GM12891 (cell line): ENCODE data around the gene ECE2. TPM values are rescaled to one million over a fixed set of nuclear protein-coding genes. Genes with fewer than 3 reads are reported as not detected.

Source experiments
- DNase-seq: peaks from one replicate; pipeline ENCODE4 v3.0.0; 2011; ENCODE audit warnings: low spot score; ENCODE audit not compliant: insufficient read length
- FAIRE-seq: peaks from 2 replicates; lab custom pipeline; 2011; peaks lifted over from hg19 to GRCh38; lab: Jason Lieb, UNC
- PAX5 ChIP-seq: IDR thresholded peaks from 2 replicates; pipeline ENCODE4 v1.6.1; 2011; ENCODE audit warnings: low read length, moderate library complexity, mild to moderate bottlenecking; ENCODE audit not compliant: insufficient read depth, severe bottlenecking
- POLR2A ChIP-seq: IDR thresholded peaks from 2 replicates; pipeline ENCODE4 v1.6.1; 2011; ENCODE audit warnings: low read depth, low read length, control low read depth
- POLR2AphosphoS5 ChIP-seq: IDR thresholded peaks from 2 replicates; pipeline ENCODE4 v1.6.1; 2011; ENCODE audit warnings: low read depth, low read length, control low read depth
- POU2F2 ChIP-seq: IDR thresholded peaks from 2 replicates; pipeline ENCODE4 v1.6.1; 2011; ENCODE audit warnings: low read depth, mild to moderate bottlenecking, control low read depth, low read length, moderate library complexity
- SPI1 ChIP-seq: IDR thresholded peaks from 2 replicates; pipeline ENCODE4 v1.6.1; 2011; ENCODE audit warnings: low read depth, low read length, control low read depth
- TAF1 ChIP-seq: IDR thresholded peaks from 2 replicates; pipeline ENCODE4 v1.6.1; 2011; ENCODE audit warnings: low read depth, low read length, control low read depth
- polyA plus RNA-seq: library from polyadenylated mRNA; unstranded; fragments of >200 nt; gene quantifications from one replicate; pipeline ENCODE4 v1.2.1, GENCODE V29; 2012; ENCODE audit warnings: low read depth, missing spikeins, inconsistent platforms; ENCODE audit not compliant: missing spikeins

The ECE2 gene
- polyA plus RNA-seq, result not detected

GRCh38 chr3:184275961-184276910, at the start of gene ECE2:
TSS of gene ECE2 (plus strand) at chr3:184276022. CDS start at chr3:184276154, 132 bp downstream.
- DNase-seq (no peak), FAIRE-seq (no peak)
- TF ChIP-seq TAF1 (no peak), SPI1 (no peak), PAX5 (no peak), POLR2A (no peak), POU2F2 (no peak)

DNA sequence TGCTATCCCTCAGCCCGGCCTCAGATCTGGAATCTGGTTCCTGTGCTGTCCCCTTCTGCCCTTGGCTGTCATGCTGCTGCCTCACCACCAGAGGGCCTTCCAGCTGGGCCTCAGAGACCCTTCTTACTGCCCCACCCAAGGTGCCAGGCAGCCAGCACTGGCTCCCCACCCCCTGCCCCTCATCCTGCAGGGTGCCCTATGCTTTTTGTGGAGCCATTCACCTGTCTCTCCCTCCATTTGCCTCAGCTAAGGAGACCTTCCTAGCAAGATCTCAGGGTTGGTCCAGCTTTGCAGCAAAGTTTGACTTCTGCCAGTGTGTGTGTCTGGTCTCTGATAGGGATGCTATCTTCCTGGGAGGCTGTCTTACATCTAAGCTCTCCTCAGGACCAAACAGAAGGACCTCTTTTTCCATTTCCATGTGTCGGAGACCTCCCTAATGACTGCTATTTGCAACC, 48.3 kb upstream of the ECE2 start:
- FAIRE-seq, result peak; percentile 67
- peak; percentile 68 for DNase-seq
- TF ChIP-seq SPI1 (no peak), POLR2AphosphoS5 (no peak), PAX5 (no peak), POU2F2 (no peak), POLR2A (no peak), TAF1 (no peak)

DNA sequence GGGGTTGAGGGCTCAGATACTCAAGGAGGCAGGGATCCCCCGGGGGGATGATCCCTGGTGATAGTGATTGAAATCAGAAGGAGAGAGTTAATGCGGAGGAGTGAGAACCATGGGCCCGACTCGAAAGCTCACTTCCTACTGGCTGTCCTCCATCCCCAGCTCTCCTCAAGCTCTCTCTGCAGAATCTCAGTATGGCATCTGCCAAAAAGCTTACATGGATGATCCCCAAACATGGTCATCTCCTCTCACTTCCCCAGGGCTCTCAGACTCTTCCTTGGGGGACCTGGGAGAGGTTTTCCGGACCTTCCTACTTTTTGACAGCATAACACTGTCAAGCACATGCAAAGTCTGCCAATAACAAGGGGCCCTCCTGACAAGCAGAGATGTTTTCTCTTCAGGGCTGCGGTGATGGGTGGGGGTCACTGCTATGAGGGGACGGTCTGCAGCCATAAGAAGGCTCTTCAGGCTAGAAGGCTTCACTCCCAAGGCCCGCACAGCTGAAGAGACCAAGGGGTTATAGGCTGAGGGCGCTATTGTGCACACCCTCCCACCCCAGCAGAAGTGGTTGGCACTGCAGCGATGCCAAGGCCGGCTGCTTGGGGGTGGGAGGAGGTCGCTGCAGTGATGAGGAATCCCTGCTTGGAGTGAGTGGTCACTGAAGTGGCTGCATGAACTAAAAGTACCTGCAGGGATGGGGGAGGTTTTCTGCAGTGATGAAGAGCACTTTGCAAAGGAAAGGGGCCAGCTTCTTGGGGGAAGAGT, 47.3 kb upstream of the ECE2 start:
- TF ChIP-seq POU2F2 (no peak), TAF1 (no peak), POLR2AphosphoS5 (no peak), POLR2A (no peak), SPI1 (no peak), PAX5 (no peak)
- no peak for DNase-seq
- no peak for FAIRE-seq

- FAIRE-seq (peak; percentile 85), DNase-seq (peak; percentile 96)
- no peak for TF ChIP-seq TAF1
- TF ChIP-seq POLR2AphosphoS5, result no peak
- TF ChIP-seq POU2F2, result no peak
- no peak for TF ChIP-seq SPI1
Observed at GRCh38 chr3:184229394-184230080, 46.3 kb upstream of the ECE2 start, which contains the start of gene VWA5B2. TSS of gene VWA5B2 (plus strand) at chr3:184229585. CDS start at chr3:184230529, 944 bp downstream.

- TF ChIP-seq POLR2A (no peak), PAX5 (no peak), POU2F2 (no peak), SPI1 (no peak), TAF1 (no peak), POLR2AphosphoS5 (no peak)
- FAIRE-seq, result no peak
- no peak for DNase-seq
Observed at GRCh38 chr3:184230081-184230602, 45.7 kb upstream of the ECE2 start.

- TF ChIP-seq SPI1, result no peak
- TF ChIP-seq POU2F2, result no peak
- no peak for TF ChIP-seq TAF1
- TF ChIP-seq POLR2AphosphoS5, result no peak
- TF ChIP-seq PAX5, result no peak
- TF ChIP-seq POLR2A, result no peak
- FAIRE-seq (no peak), DNase-seq (no peak)
Observed at GRCh38 chr3:184230603-184231528, 45.0 kb upstream of the ECE2 start.

- DNase-seq (no peak), FAIRE-seq (no peak)
- TF ChIP-seq POLR2AphosphoS5, result no peak
- no peak for TF ChIP-seq POU2F2
- TF ChIP-seq PAX5, result no peak
- no peak for TF ChIP-seq POLR2A
- TF ChIP-seq SPI1, result no peak
- no peak for TF ChIP-seq TAF1
Observed at GRCh38 chr3:184231671-184232070, 44.2 kb upstream of the ECE2 start.

- no peak for DNase-seq
- TF ChIP-seq SPI1 (no peak), POLR2A (no peak), POU2F2 (no peak), POLR2AphosphoS5 (no peak), TAF1 (no peak), PAX5 (no peak)
- FAIRE-seq, result no peak
Observed at GRCh38 chr3:184233127-184233843, 42.5 kb upstream of the ECE2 start.
